Measurements from ENCODE around the gene RAD1.

The RAD1 gene

DNA sequence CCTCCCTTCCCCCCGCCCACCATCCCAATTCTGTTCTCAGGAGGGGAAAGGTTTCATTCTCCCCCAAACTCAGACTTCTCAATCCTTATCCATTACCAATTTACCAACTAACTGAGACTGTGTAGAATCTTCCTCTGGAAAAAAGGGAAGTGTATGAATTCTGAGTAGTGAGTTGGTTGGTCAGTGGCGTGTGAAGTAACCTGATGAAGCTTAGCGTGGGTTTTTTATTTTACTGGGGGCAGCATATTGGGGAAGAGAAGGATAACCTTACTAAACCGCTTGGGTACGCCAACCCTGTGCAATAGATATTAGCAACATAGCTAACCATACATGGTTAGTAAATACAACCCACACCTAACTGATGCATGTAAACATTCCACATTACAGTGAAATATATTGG, 13.0 kb upstream of the RAD1 start:
- CTCF ChIA-PET = interaction anchor here (1.4 kb wide), 1 partner anchor 29 kb away, joined by 6 read pairs; no protein-coding TSS in a partner anchor
- no peak overlapping the region for H3K27ac ChIP-seq (ENCODE audit: extremely low read depth, low read depth, low read length)
- H3K36me3 ChIP-seq (ENCODE audit: control insufficient read depth in 2 of 2, insufficient read depth in 1 of 2, low read length in 2 of 2) = peaks cover 43 to 47% of the 10 kb centered on the region in 2 experiments

GRCh38 chr5:34927785-34928184, 12.5 kb upstream of the RAD1 start:
- Histone ChIP-seq H3K4me3 (ENCODE audit: low read depth, low read length) (no peak overlapping the region), H3K9me3 (ENCODE audit: control insufficient read depth, insufficient read depth, low read depth, low read length) (no peaks in the 10 kb centered on the region), H3K36me3 (ENCODE audit: control insufficient read depth in 2 of 2, insufficient read depth in 1 of 2, low read length in 2 of 2) (peaks cover 46 to 50% of the 10 kb centered on the region in 2 experiments), H3K27ac (ENCODE audit: extremely low read depth, low read depth, low read length) (no peak overlapping the region), H3K4me1 (ENCODE audit: control insufficient read depth, insufficient read depth, low read length) (peaks cover 19% of the 10 kb centered on the region)
- ChIA-PET POLR2A (interaction anchor here (3.8 kb wide), 1 partner anchor 11 kb away, joined by 152 read pairs; the partner anchor contains the start of genes BRIX1 and RAD1), CTCF (no interaction called here)
- no peak for TF ChIP-seq ZNF629 (tag by site-specific recombination; IDR thresholded peaks at IDR 0.05)
- TF ChIP-seq, protein P1, sequence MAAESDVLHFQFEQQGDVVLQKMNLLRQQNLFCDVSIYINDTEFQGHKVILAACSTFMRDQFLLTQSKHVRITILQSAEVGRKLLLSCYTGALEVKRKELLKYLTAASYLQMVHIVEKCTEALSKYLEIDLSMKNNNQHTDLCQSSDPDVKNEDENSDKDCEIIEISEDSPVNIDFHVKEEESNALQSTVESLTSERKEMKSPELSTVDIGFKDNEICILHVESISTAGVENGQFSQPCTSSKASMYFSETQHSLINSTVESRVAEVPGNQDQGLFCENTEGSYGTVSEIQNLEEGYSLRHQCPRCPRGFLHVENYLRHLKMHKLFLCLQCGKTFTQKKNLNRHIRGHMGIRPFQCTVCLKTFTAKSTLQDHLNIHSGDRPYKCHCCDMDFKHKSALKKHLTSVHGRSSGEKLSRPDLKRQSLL (tag by site-specific recombination; IDR thresholded peaks at IDR 0.05) = peak; percentile 56

More for the DNA sequence above, 13.0 kb upstream of the RAD1 start:
- Histone ChIP-seq H3K4me3 (ENCODE audit: low read depth, low read length) (no peak overlapping the region), H3K9me3 (ENCODE audit: control insufficient read depth, insufficient read depth, low read depth, low read length) (no peaks in the 10 kb centered on the region), H3K4me1 (ENCODE audit: control insufficient read depth, insufficient read depth, low read length) (peaks cover 19% of the 10 kb centered on the region)
- TF ChIP-seq, protein P2, sequence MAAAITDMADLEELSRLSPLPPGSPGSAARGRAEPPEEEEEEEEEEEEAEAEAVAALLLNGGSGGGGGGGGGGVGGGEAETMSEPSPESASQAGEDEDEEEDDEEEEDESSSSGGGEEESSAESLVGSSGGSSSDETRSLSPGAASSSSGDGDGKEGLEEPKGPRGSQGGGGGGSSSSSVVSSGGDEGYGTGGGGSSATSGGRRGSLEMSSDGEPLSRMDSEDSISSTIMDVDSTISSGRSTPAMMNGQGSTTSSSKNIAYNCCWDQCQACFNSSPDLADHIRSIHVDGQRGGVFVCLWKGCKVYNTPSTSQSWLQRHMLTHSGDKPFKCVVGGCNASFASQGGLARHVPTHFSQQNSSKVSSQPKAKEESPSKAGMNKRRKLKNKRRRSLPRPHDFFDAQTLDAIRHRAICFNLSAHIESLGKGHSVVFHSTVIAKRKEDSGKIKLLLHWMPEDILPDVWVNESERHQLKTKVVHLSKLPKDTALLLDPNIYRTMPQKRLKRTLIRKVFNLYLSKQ (tag by site-specific recombination; IDR thresholded peaks at IDR 0.05; ENCODE audit: borderline replicate concordance) = no peak
- TF ChIP-seq ZSCAN30 (tag by site-specific recombination; IDR thresholded peaks at IDR 0.05) (no peak), ZNF501 (tag by site-specific recombination; IDR thresholded peaks at IDR 0.05) (no peak), ZNF548 (tag by site-specific recombination; IDR thresholded peaks at IDR 0.05) (no peak), PBX3 (CRISPR knock-in tag; IDR thresholded peaks at IDR 0.05) (no peak), IKZF3 (tag by site-specific recombination; IDR thresholded peaks at IDR 0.05) (no peak), ZNF510 (tag by site-specific recombination; IDR thresholded peaks at IDR 0.05; ENCODE audit: insufficient replicate concordance) (no peak), ZNF112 (tag by site-specific recombination; IDR thresholded peaks at IDR 0.05) (no peak), ZFP69B (tag by site-specific recombination; IDR thresholded peaks at IDR 0.05) (no peak), KLF17 (tag by site-specific recombination; IDR thresholded peaks at IDR 0.05) (no peak), BCL11B (tag by site-specific recombination; IDR thresholded peaks at IDR 0.05; ENCODE audit: low read depth) (no peak), ZSCAN18 (tag by site-specific recombination; IDR thresholded peaks at IDR 0.05) (no peak), ZNF121 (tag by site-specific recombination; IDR thresholded peaks at IDR 0.05) (no peak), ZNF610 (tag by site-specific recombination; IDR thresholded peaks at IDR 0.05; ENCODE audit: borderline replicate concordance) (no peak), ZNF362 (tag by site-specific recombination; IDR thresholded peaks at IDR 0.05) (no peak), ZNF837 (tag by site-specific recombination; IDR thresholded peaks at IDR 0.05) (no peak), ZNF629 (tag by site-specific recombination; IDR thresholded peaks at IDR 0.05) (no peak)
- TF ChIP-seq, protein P3, sequence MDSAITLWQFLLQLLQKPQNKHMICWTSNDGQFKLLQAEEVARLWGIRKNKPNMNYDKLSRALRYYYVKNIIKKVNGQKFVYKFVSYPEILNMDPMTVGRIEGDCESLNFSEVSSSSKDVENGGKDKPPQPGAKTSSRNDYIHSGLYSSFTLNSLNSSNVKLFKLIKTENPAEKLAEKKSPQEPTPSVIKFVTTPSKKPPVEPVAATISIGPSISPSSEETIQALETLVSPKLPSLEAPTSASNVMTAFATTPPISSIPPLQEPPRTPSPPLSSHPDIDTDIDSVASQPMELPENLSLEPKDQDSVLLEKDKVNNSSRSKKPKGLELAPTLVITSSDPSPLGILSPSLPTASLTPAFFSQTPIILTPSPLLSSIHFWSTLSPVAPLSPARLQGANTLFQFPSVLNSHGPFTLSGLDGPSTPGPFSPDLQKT (IDR thresholded peaks at IDR 0.05; ENCODE audit: borderline replicate concordance, low read depth, low read length) = no peak
- POLR2A ChIA-PET = interaction anchor here (3.8 kb wide), 1 partner anchor 12 kb away, joined by 152 read pairs; the partner anchor contains the start of genes BRIX1 and RAD1
